ENCODE data around the gene TBC1D8.
"Not testable (repeated sequence)": the region's sequence is repeated elsewhere in the genome, so short reads cannot be mapped to it uniquely, and the experiment has no call there.

The TBC1D8 gene

DNA sequence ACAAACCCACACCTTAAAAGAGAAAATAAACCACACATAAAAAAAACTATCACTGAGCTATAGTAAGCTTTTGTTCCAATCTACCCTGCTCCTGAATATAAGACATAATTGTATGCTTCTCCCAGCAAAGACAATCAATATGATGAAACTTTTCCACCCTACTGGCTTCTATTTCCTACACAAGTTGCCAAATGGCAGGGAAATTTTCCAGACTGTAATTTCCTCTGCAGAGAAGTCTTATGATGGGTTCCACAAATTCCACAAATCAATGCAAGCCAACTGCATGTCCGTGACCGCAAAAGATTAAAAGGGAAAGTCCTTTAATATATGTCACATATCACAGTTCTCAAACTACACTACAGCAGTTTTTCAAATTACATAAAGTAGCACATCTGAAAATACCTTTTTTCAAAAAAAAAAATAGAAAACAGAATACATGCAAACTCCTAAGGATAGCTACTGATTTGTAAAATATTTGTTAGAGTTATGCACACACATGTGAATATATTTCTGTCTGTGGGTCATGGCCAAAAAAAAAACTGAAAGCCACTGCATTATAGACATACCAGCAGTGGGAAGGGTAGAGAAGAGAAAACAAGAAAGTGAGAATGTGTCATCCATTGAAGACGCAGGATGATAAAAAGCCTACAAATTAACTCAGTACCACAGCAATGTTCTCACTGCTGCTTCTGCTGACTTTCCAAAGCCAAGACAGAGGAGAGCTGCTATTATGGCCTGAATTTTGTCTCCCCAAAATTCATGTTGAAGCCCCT, 87.6 kb downstream of the TBC1D8 start:
- no peak for DNase-seq

DNA sequence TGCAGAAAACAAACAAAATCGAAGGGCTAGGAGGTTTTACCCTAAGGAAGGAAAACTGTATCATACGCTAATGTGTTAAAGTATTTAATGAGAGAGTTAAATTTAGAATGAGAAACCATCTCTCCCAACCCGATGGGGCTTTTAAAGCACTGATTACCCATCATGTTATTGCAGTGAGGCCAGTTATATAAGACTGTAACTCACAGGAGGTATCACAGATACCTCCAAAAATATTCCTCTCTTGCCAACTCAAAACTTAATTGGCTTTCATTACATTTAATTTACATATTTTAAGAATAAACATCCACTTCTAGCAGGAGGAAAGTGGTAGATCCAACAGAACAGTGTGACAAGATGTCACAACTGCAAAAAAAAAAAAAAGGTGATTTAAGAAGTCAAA, 92.8 kb downstream of the TBC1D8 start:
- DNase-seq: no peak

DNA sequence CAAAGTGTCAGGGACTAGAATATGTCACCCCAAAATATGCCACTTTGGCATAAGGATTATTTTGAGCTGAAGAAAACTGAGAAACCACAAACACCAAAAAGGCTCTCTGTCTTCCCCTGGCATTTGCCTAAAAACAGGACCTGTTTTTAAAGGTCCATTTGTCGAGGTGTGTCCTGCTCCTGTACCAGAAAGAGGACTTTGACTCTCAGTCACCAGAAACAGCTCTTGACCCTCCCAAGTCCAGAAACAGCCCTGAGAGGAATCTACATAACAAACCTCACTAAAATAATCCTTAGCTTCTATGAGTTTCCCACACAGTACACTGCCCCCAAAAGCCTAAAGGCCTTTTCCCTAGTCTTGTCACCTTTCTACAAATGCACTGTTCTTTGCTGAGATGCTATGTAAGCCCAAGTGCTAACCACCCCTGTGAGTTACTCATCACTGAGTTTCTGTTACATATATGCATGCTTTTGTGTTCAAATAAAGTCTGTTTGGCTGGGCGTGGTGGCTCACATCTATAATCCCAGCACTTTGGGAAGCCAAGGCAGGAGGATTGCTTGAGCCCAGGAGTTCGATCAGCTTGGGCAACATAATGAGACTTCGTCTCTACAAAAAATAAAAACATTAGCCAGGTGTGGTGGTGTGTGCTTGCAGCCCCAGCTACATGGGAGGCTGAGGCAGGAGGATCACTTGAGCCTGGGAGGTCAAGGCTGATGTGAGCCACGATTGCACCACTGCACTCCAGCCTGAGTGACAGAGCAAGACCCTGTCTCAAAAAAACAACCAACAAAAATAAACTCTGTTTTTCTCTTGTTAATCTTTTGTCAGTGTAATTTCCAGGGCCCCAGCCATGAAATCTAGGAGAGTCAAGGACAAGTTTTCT, 93.9 kb downstream of the TBC1D8 start:
- DNase-seq: no peak

DNA sequence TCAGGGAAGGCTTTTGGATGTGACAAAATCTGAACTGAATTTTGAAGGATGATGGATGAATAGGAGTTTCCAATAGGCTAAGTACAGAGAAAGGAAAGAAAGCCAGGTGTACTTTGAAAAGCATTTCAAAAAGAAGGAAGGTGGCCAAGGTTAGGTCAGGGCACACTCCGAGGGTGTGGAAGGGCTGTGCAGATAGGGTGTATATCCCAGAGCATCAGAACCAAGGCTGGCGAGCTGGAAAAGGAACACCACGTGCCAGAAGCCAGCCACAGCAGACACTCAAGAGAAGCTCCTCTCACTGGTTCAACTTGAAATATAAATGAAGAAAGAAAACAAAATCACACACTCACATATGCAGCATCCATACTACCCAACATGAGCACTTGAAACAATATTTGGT, 98.1 kb downstream of the TBC1D8 start:
- no peak for DNase-seq

DNA sequence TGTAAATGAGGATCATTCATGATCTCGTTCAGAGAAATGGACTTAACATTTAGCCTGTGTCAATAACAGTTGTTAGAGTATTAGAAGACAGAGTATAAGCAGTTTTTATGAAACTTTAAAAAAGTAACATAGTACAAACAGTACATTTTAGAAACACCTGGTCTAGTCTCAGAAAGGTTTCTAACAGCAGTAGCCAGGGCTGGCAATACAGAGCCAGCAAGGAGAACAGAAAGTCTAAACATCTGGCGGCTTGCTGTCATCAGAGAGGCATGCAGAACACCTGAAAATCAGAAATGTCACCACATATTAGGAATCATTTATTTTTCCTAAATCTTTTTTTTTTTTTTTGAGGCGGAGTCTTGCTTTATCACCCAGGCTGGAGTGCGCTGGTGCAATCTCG, 99.0 kb downstream of the TBC1D8 start:
- DNase-seq: no peak

DNA sequence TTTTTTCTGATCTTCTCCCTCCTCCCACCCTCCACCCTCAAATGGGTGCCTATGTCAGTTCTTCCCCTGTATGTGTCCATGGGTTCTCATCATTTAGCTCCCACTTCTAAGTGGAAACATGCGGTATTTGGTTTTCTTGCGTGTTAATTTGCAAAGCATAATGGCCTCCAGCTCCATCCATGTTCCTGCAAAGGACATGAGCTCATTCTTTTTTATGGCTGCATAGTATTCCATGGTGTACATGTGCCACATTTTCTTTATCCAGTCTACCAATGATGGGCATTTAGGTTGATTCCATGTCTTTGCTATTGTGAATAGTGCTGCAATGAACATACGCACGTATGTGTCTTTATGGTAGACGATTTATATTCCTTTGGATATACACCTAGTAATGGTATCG, 100.3 kb downstream of the TBC1D8 start:
- not testable (repeated sequence) for DNase-seq

DNA sequence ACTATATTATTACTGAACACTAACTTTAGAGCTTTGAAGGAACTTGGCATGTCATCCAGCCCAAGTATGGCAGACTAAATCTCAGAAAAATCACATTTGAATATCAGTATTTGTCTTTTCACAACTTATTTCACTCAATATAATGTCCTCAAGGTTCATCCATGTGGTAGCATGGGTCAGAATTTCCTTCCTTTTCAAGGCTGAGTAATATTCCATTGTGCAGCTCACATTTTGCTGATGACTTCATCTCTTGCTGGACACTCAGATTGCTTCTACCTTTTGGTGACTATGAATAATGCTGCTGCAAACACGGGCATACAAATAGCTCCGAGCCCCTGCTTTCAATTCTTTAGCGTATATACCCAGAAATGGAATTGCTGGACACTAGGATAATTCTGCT, 102.4 kb downstream of the TBC1D8 start:
- DNase-seq: no peak

DNA sequence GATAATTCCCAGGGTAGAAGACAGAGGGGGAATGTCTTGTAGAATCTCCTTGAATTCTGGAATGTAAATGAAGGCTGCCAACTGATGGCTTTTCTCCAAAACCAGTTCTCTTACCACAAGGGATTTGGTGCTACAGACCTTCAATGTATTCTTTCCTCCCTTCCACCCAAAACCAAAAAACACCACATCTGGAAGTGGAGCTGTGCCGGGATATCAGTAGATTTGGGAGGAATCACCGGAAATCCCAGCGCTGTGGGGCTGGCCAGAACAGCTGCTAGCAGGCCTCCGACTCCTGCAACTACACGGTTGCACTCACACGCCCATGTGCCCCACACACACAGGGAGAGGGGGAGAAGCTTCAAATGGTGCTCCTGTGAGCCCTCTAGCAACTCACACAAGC, 103.4 kb downstream of the TBC1D8 start:
- no peak for DNase-seq

DNA sequence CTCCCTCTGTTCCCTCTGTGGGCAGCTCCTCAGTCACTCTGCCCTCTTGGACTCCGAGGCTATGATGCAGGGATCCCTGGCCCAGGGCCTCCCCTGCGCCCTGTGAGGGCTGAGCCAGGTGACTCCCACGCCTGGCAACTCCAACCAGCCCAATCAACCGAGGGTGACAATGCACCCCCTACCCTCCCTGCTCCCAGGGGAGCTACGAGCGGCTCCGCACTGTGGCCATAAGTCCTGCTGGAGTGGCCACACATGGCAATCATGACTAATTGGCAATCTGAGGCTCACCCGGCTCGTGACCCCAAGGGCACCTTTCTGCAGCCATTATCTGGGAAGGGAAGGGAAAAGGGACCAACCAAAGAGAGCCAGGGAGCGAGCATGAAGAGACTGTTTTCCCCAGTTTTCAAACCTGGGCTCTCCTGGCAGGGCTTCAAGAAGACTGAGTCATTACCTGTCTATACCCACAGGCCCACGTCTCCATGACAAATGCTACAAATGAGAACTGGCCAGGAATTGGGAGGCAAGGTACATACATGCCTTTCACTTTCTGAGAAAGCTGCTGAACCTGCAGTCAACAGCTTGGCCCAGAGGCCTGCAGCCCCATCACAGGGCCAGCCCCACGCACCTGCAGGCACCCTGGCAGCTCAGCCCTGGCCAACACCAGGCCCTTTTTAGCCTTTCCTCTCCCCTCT, 104.0 kb downstream of the TBC1D8 start:
- DNase-seq: no peak

DNA sequence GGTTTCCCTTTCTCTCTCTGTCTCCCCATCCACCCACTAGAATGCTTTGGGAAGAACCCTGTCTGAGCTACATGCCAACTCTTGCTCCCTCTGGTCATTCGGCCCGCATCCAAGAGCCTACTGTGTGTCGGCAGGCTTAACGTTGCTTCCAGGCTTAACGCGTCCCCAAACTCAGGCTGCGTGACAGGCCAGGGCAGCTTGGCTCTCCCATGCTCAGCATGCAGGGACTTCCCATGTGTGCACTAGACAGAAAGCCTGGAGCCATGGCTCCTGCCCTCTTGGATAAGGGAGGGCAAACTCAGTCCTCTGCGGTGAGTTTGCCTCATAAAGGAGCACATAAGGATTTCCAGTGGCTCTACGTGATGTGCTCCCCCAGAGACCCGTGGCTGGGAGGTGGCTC, 105.9 kb downstream of the TBC1D8 start:
- no peak for DNase-seq

DNA sequence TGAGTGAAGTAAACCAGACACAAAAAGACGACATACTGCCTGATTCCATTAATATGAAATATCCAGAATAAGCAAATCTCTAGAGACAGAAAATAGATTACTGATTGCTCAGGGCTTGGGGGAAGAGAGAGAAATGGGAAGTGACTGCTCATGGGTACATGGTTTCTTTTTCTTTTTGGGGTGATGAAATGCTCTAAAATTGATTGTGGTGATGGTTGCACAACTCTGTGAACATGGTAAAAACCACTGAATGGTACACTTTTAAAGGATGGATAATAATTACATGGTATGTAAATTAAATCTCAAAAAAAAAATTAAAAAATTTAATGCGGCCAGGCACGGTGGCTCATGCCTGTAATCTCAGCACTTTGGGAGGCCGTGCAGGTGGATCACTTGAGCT, 109.8 kb downstream of the TBC1D8 start:
- no peak for DNase-seq

DNA sequence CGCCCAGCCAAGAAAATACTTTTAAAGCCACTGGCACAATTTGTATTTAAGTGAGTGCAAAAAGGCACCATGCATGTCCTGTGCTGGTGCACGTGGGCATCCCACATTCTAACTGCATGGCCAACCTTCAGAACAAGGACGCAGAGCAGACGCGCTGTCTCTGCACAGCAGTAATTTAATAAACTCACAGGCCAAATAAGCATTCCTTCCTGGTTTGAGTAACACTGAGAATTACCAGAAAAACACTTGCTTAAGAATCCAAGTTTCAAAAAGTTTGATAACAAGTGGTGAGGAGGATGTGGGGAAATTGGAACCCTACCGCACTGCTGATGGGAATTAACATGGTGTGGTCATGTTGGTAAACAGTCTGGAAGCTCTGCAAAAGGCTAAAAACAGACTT, 110.4 kb downstream of the TBC1D8 start:
- no peak for DNase-seq

DNA sequence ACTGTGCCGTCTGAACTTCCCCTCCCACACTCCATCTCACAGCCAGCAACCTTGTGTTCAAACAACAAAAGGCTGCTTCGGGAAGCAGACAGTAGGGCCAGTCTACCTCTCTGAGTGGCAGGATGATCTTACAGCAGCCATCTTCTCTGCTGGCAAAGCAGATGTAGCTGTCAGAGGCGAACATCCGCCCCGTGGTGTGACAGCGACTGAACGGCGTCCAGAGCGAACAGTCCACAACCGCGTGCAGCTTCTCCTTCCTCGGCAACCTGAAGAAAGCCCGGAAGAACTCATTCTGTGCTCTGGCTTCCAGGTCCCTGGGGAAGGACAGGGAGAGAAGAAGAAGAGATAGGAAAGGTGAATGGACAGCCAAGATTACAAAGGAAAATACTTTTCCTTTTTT, 111.1 kb downstream of the TBC1D8 start:
- no peak for DNase-seq

DNA sequence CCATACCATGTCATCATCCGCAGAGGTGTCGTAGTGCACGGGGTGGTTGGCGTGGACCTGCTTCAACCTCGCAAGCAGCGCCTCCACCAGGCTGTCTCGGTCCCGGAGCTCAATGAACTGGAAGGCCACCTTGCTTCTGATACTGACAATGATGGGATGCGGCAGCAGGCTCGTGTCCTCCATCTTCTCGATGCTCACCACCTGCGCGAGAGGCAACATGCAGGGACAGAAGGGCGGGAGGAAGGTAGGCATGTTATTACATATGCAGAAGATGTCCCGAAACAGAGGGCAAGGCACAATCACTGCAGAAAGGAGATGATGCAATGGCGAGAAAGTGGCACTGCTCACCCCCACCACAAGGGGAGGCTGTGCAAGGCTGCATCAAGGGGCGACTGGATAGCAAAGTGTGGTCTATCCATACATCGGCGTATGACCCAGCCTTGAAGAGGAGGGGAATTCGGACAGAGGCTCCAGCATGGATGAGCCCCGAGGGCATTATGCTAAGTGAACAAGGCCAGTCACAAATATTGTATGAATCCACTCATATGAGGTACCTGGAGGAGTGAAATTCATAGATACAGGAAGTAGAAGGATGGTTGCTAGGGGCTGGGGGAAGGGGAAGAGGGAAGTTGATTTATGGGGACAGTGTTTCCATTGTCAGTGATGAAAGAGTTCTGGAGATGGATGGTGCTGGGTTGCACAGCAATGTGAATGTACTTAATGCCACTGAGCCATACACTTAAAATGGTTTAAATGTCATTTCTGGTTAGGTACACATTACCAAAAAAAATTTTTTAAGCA, 112.5 kb downstream of the TBC1D8 start:
- DNase-seq: no peak

DNA sequence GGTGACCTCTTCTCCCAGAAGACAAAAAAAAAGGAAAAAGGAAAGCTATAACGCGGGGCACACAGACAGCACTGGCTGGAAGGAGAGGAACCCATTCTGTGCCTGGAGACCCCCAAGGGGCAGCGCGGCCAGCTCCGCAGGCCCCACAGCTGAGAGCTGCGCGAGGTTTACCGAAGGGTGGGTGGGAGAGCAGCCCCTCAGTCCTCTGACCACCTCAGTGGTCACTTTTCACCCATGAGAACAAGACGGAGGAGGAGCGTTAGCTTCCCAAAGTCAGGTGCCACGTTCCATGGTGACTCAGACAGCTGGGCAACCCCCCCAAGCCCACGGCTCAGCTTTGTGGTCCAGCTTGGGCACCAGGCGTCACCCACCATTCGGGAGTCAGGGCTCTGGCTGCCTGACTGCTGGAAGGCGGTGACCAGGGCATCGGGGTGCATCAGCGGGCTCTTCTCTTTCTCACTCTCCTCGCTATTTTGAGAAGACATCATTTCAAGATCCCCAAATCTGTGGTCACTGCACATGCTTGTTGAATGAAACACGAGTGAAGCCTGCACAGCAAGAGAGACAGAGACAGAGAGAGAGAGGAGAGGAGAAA, 113.9 kb downstream of the TBC1D8 start:
- no peak for DNase-seq

DNA sequence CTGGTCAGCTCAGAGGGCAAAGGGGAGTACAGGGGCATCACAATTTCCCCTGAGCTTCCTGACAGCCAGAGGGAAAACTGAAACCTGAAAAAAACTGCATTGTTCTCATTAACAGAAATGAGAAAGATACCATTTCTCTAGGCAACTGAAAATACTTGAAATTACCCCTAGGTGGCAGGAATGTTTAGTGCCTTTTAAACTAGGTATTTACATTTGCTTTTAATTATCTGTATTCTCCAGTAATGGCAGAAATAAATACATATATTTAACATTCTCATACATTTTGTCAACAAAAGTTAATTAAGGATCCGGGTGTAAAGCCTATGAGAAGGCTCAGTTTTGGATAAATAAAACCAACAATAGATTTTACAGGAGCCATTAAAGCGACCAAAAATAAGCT, 114.6 kb downstream of the TBC1D8 start:
- DNase-seq: no peak

DNA sequence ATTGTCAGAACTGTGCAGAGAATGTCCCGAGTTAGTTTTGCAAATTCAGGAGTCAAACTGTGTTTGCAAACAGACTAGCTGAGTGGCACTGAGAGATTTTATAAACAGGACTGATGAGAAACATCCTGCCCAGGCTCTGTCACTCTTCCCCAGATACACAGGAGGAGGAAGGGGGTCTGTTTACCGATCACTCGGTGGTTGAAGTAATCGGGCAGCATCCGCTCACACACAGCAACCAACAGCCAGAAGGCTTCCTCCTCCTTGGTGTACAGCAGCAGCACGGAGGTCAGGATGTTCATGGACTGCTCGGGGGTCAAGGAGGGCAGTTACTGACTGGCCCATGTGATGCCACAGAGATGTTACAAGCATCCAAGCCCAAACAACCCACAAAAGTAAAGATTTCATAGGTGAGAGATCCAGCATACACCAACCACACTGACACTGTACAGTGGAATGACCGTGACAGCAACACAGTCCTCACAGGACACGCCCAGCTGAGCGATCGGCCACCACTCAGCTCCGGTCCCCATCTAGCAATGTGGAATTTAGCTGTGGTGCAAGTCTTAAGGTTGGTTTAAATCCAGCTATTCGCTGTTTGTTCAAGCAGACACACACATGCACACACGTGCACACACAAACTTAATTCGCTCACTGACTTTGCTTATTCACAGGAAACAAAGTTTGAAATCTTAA, 119.0 kb downstream of the TBC1D8 start:
- DNase-seq: no peak

DNA sequence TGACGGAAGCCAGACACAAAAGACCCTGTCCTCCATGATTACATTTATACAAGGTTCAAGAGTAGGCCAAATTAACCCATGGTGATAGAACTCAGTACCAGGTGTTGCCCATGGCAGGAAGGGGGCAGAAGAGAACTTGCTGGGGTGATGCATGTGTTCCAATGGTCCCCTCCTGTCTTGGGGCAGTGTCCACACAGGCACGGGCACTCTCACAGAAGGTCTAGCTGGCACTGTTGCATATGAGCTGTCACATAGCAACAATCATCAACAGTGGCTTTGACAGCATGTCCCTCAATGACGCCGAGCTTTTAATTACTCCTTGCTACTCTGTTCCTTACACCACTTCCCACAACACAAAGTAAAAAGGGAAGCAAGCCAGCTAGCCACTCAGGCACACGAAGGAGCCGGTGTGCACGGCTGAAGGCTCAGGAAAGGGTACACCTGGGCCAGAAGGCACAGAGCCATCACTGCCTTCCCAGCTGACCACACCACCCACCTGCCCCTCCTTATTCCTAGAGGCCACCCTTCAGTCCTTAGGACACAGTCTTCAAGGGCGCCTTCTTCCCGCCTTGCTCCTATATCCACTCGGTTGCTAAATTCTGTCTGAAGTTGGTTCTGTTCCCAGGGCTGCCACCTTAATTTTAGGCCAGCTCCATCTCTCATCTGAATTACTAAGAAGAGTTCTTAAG, 120.2 kb downstream of the TBC1D8 start:
- no peak for DNase-seq

DNA sequence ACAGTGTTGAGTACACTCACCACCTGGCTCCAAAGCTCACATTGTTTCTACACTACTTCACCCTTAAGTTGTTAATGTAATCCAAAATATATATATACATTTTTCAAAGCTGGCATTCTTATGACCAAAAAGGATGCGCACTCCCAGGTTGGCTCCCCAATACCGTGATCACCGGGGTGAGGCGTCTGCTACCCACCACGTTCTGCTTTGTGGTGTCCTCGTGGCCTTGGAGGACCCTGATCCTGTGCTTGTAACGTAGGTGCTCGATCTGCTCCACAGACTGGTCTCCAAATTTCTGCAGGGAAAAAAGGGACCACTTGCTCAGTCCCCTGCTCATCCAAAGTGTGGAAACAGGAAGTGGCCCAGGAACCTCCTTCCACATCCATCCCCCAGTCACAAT, 123.3 kb downstream of the TBC1D8 start:
- no peak for DNase-seq

DNA sequence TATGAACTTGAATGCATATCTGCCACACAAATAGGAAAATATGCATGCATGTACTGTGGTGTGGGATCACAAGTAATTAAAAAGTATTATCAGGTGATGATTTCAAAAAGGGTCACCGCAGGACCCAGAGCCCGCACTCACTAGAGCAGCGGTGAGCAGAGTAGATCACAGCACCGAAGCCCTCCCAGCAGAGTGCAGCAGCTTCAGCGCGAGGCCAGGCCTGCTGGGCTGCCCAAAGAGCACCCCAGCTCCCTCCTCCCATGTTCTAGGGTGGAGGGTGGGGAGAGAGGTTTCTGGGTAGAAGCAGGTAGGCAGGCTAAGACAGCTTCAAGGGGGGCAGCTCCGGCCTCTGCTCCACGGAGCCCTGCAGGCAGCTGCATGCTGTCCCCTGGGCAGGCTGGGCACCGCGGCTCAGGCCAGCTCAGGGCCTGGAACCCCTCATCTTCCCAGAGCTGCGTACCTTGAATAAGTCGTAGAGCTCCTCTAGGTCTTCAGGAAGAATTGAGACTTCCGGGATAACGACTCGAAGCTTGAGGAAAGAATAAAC, 124.2 kb downstream of the TBC1D8 start:
- no peak for DNase-seq

DNA sequence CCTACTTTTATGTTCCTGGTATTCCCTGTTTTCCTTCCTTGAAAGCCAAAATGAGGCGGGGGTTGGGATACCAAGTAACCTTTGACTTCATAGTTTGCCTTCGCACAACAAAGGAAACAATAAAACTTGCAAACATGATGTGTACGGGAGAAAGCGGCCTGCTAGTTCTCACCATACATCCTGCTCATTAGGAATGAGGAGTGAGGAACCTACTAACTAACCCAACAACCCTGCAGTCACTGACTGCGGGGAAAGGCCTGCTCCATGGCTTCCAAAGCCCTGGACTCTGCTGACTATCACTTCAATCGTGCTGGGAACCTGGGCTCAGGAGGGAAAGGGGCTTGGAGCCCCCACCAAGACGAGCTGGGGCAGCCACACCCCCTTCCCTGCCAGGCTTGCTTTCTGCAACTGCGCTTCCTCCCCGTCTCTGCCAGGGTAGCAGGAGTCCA, 124.9 kb downstream of the TBC1D8 start:
- no peak for DNase-seq
